ENCODE data around the gene D2HGDH.
"Not testable (repeated sequence)": the region's sequence is repeated elsewhere in the genome, so short reads cannot be mapped to it uniquely, and the experiment has no call there.

The D2HGDH gene

GRCh38 chr2:241797441-241798080 is 63.1 kb downstream of the D2HGDH start:
- Mint-ChIP-seq H3K4me1 (peaks cover 63% of the 10 kb centered on the region), H3K27ac (peak overlapping the region; percentile 88), H3K4me3 (no peak overlapping the region), H3K36me3 (ENCODE audit: low read depth) (peaks cover 4% of the 10 kb centered on the region), H3K27me3 (ENCODE audit: low read depth, poor library complexity) (peaks cover 4% of the 10 kb centered on the region), H3K9me3 (peaks cover 12% of the 10 kb centered on the region)
- TF ChIP-seq CTCF (IDR thresholded peaks at IDR 0.05): no peak
- DNase-seq: peak; percentile 6

- TF ChIP-seq CTCF (IDR thresholded peaks at IDR 0.05): no peak
- no peak for DNase-seq
- Mint-ChIP-seq H3K27me3 (ENCODE audit: low read depth, poor library complexity) (peaks cover 4% of the 10 kb centered on the region), H3K36me3 (ENCODE audit: low read depth) (peaks cover 4% of the 10 kb centered on the region), H3K4me1 (peaks cover 65% of the 10 kb centered on the region), H3K9me3 (peaks cover 8% of the 10 kb centered on the region), H3K4me3 (no peak overlapping the region), H3K27ac (no peak overlapping the region)
These were observed 63.7 kb downstream of the D2HGDH start for GRCh38 chr2:241798081-241798630.

GRCh38 chr2:241798631-241799521 is 64.4 kb downstream of the D2HGDH start:
- Mint-ChIP-seq H3K36me3 (ENCODE audit: low read depth) (no peaks in the 10 kb centered on the region), H3K27me3 (ENCODE audit: low read depth, poor library complexity) (peaks cover 4% of the 10 kb centered on the region), H3K9me3 (peaks cover 4% of the 10 kb centered on the region), H3K27ac (no peak overlapping the region), H3K4me3 (no peak overlapping the region), H3K4me1 (peaks cover 59% of the 10 kb centered on the region)
- TF ChIP-seq CTCF (IDR thresholded peaks at IDR 0.05): no peak
- DNase-seq: no peak

- TF ChIP-seq CTCF (IDR thresholded peaks at IDR 0.05): no peak
- Mint-ChIP-seq H3K4me3 (no peak overlapping the region), H3K27me3 (ENCODE audit: low read depth, poor library complexity) (peaks cover 4% of the 10 kb centered on the region), H3K27ac (no peak overlapping the region), H3K4me1 (peaks cover 61% of the 10 kb centered on the region), H3K9me3 (peaks cover 4% of the 10 kb centered on the region), H3K36me3 (ENCODE audit: low read depth) (no peaks in the 10 kb centered on the region)
- DNase-seq: no peak
These were observed 65.2 kb downstream of the D2HGDH start for GRCh38 chr2:241799522-241800197.

- peaks cover 58% of the 10 kb centered on the region for H3K4me1 Mint-ChIP-seq
These were observed 65.9 kb downstream of the D2HGDH start for GRCh38 chr2:241800198-241800903.

More at GRCh38 chr2:241800198-241800903, 65.9 kb downstream of the D2HGDH start:
- H3K36me3 Mint-ChIP-seq (ENCODE audit: low read depth); H3K4me3 Mint-ChIP-seq; H3K9me3 Mint-ChIP-seq; H3K27ac Mint-ChIP-seq; DNase-seq; H3K27me3 Mint-ChIP-seq (ENCODE audit: low read depth, poor library complexity): not testable (repeated sequence)

Data from nephron progenitor cell (in vitro differentiated cells).